ENCODE results near the gene RASL11A.
"Not testable (repeated sequence)": the region's sequence is repeated elsewhere in the genome, so short reads cannot be mapped to it uniquely, and the experiment has no call there.

The RASL11A gene, protein sequence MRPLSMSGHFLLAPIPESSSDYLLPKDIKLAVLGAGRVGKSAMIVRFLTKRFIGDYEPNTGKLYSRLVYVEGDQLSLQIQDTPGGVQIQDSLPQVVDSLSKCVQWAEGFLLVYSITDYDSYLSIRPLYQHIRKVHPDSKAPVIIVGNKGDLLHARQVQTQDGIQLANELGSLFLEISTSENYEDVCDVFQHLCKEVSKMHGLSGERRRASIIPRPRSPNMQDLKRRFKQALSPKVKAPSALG

DNA sequence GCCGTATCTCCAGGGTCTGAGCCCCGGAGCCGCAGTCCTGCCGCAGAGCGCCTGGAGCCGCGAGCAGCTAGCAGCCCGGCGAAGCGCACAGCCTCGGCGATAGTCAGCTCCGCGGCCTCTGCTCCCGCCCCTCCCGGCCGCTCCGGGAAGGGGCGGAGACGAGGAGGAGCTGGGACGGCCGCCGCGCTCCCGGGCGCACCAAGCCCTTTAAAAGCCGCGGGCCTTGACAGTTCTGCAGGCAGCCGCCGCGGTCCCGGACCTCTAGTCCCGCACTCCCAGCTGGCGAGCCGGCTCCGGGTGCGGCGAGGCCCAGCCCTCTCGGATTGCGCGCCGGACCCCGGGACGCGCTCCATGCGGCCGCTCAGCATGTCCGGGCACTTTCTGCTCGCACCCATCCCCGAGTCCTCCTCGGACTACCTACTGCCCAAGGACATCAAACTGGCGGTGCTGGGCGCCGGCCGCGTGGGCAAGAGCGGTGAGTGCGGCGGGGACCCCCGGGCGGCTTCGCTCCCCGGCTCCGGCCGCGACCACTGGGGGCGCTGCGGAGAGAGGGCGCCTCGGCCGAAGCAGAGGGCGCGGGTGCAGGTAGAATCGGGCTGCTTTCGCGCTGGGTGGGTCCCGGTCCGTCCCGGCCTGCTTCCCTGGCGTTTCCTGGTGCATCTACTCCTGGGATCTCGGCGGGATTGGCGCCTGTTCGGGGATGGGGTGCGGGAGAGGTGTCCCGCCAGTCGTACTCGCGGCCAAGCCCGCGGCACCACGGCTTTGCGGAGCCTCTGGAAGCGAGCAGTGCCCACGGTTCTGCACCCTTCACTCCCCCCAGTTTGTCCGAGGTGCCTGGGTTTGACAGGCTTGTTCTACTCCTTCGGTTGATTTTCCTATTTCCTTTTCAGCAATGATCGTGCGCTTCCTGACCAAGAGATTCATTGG, at the start of gene RASL11A:
Gene RASL11A (plus strand): TSS at position 237 of the 927 bp plus-strand sequence. CDS start 115 bp downstream, at position 352.
- TF ChIP-seq, protein P1, sequence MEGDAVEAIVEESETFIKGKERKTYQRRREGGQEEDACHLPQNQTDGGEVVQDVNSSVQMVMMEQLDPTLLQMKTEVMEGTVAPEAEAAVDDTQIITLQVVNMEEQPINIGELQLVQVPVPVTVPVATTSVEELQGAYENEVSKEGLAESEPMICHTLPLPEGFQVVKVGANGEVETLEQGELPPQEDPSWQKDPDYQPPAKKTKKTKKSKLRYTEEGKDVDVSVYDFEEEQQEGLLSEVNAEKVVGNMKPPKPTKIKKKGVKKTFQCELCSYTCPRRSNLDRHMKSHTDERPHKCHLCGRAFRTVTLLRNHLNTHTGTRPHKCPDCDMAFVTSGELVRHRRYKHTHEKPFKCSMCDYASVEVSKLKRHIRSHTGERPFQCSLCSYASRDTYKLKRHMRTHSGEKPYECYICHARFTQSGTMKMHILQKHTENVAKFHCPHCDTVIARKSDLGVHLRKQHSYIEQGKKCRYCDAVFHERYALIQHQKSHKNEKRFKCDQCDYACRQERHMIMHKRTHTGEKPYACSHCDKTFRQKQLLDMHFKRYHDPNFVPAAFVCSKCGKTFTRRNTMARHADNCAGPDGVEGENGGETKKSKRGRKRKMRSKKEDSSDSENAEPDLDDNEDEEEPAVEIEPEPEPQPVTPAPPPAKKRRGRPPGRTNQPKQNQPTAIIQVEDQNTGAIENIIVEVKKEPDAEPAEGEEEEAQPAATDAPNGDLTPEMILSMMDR (IDR thresholded peaks at IDR 0.05; ENCODE audit: borderline replicate concordance, insufficient read depth, low read depth, low read length), result peak; percentile 95
- peak within 1 kb of the TSS; percentile 77 for H3K4me3 ChIP-seq (ENCODE audit: low read depth, low read length)

DNA sequence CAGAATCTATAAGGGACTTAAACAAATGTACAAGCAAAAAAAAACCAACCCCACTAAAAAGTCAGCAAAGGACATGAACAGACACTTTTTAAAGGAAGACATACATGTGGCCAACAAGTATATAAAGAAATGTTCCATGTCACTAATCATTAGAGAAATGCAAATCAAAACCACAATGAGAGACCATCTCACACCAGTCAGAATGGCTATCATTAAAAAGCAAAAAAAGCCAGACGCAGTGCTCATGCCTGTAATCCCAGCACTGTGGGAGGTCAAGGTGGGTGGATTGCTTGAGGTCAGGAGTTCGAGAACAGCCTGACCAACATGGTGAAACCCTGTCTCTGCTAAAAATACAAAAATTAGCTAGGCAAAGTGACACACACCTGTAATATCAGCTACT, 48.5 kb upstream of the RASL11A start:
- not testable (repeated sequence) for H3K4me3 ChIP-seq (ENCODE audit: low read depth, low read length)

DNA sequence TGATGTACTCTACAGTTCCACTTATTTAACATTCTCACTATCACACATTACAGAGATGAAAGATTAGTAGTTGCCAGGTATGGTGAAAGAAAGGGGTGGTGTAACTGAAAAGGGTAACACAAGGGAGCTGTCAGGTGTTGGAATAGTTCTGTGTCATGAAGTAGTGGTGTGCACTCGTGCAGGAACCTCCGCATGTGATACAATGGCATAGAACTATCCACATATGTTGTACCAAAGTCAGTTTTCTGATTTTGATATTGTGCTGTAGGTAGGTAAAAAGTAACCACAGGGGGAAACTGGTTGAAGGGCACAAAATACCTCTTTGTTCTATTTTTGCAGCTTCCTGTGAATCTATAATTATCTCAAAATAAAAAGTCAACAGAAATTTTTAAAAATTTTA, 43.6 kb upstream of the RASL11A start:
- TF ChIP-seq, protein P1 (IDR thresholded peaks at IDR 0.05; ENCODE audit: borderline replicate concordance, insufficient read depth, low read depth, low read length), result no peak
- H3K4me3 ChIP-seq (ENCODE audit: low read depth, low read length), result no peak overlapping the region

DNA sequence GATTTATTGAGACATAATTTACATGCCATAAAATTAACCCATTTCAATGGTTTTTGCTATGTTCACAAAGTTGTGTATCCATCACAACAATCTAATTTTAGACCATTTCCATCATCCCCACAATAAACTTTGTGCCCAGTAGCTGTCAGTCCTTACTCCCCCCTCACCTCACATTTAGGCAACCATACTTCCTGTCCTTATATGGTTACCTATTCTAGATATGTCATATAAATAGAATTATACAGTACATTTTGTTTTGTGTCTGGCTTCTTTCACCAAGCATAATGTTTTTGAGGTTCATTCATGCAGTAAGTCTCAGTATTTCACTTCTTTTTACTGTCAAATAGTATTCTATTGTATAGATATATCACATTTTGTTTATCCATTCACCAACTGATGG, 42.5 kb upstream of the RASL11A start:
- no peak overlapping the region for H3K4me3 ChIP-seq (ENCODE audit: low read depth, low read length)
- TF ChIP-seq, protein P1 (IDR thresholded peaks at IDR 0.05; ENCODE audit: borderline replicate concordance, insufficient read depth, low read depth, low read length), result no peak

DNA sequence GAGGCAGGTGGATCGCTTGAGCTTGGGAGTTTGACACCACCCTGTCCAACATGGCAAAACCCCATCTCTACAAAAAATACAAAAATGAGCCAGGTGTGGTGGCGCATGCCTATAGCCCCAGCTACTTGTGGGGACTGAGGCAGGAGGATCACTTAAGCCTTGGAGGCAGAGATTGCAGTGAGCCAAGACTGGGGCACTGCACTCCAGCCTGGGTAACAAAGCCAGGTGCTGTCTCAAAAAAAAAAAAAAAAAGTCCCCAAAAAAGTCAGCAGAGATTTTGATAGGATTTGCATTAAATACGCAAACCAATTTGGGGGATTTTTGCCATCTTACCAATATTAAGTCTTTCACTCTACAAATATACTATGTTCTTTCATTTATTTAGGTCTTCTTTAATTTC, 41.0 kb upstream of the RASL11A start:
- H3K4me3 ChIP-seq (ENCODE audit: low read depth, low read length), result no peak overlapping the region
- TF ChIP-seq, protein P1 (IDR thresholded peaks at IDR 0.05; ENCODE audit: borderline replicate concordance, insufficient read depth, low read depth, low read length), result no peak

DNA sequence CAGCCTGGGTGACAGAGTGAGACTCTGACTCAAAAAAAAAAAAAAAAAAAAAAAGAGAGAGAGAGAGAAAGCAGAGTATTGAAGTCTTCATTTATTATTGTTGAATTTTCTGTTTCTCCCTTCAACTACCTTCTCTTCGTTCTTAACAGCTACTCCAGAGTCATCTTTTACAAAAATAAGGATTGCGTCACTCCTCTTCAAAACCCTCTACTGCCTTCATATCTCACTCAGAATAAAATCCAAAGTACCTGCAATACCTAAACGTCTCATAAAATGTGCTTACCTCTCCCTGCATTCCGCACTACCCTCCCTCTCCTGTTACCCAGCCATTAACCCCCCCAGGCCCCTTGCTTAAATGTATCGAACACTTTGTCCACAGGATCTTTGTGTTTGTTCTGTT, 36.7 kb upstream of the RASL11A start:
- H3K4me3 ChIP-seq (ENCODE audit: low read depth, low read length), result no peak overlapping the region
- TF ChIP-seq, protein P1 (IDR thresholded peaks at IDR 0.05; ENCODE audit: borderline replicate concordance, insufficient read depth, low read depth, low read length), result no peak

DNA sequence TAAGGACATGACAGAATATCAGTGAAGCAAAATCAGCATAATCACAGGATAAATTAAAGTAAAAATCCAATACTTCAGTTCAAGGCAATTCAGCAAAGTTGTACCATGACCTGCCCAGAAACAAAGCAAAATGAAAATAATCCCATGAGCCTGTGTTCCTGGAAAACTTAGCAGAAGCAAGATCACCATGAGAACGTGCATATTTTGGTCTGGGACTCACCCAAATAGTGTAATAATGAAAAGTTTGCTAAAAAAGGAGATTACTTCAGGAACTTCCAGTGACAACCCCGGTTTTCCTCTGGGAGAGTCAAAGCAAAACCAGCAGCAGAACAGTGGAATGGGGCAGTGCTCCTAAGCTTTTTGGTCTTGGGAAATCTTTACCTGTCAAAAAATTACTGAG, 34.2 kb upstream of the RASL11A start:
- TF ChIP-seq, protein P1 (IDR thresholded peaks at IDR 0.05; ENCODE audit: borderline replicate concordance, insufficient read depth, low read depth, low read length), result no peak

More for the DNA sequence above, 34.2 kb upstream of the RASL11A start:
- H3K4me3 ChIP-seq (ENCODE audit: low read depth, low read length), result no peak overlapping the region
